Aorta (tissue), 5 donors: ENCODE results near the gene ZNF516. TPM values are rescaled to one million over a fixed set of nuclear protein-coding genes. Genes with fewer than 3 reads are reported as not detected.

ENCODE experiments used
- ATAC-seq: fragments of 200-7000 bp; cut with Tn5 transposase; one replicate; pipeline ENCODE4 v1.9.1; 2022; ENCODE audit warnings: moderate library complexity; ENCODE audit not compliant: low FRiP score
- DNase-seq, 2 donors: peaks; one replicate each; pipeline ENCODE4 v3.0.0-alpha.2; 2020
- H3K27ac ChIP-seq, 2 donors: one replicate each; pipeline ENCODE4 v1.5.1; 2013; ENCODE audit warnings: low read length in 2 of 2, mild to moderate bottlenecking in 2 of 2, moderate library complexity in 2 of 2, control low read depth in 1 of 2, inconsistent platforms in 1 of 2, low read depth in 1 of 2
- H3K27me3 ChIP-seq, 2 donors: one replicate each; pipeline ENCODE4 v1.6.1; 2013; ENCODE audit warnings: control low read depth in 1 of 2, low read length in 1 of 2, mild to moderate bottlenecking in 1 of 2, moderate library complexity in 1 of 2; ENCODE audit not compliant: insufficient read depth in 2 of 2, control insufficient read depth in 1 of 2
- H3K36me3 ChIP-seq, 2 donors: one replicate each; pipeline ENCODE4 v1.6.1; 2013; ENCODE audit warnings: control low read depth in 1 of 2, low read length in 1 of 2, mild to moderate bottlenecking in 1 of 2; ENCODE audit not compliant: insufficient read depth in 2 of 2, control insufficient read depth in 1 of 2
- H3K4me1 ChIP-seq, 2 donors: one replicate each; pipeline ENCODE4 v1.6.1; 2013; ENCODE audit warnings: low read length in 2 of 2, control low read depth in 1 of 2, mild to moderate bottlenecking in 1 of 2, moderate library complexity in 1 of 2; ENCODE audit not compliant: insufficient read depth in 2 of 2, control insufficient read depth in 1 of 2
- H3K4me3 ChIP-seq, 2 donors: one replicate each; pipeline ENCODE4 v1.5.1; 2013; ENCODE audit warnings: low read length in 2 of 2, control low read depth in 1 of 2, mild to moderate bottlenecking in 1 of 2
- H3K9me3 ChIP-seq: one replicate; pipeline ENCODE4 v1.6.1; 2013; ENCODE audit warnings: mild to moderate bottlenecking, low read length; ENCODE audit not compliant: control insufficient read depth
- WGBS, 2 donors: extraction: QIAGEN DNeasy Blood & Tissue Kit; methylation state at CpG; one replicate each; pipeline ENCODE4 v1.1.7; 2013; 5-methylcytosine and 5-hydroxymethylcytosine counted together
- intact Hi-C, 2 donors: fragments of 100-400 bp; cut with DNase I; formaldehyde crosslinking; loops; one replicate each; pipeline versions ENCODE4 v1.14.2 to v1.15.0; 2022
- polyA plus RNA-seq, 2 donors: library from polyadenylated mRNA; stranded (reverse); fragments of 200-250 nt; gene quantifications; one replicate each; pipeline ENCODE4 v1.2.3, GENCODE V29; 2013
- total RNA-seq, 2 donors: library from RNA; stranded (reverse); fragmentation: NEBNext Ultra II Directional; extraction: Animal tissue kit (Norgen Biotek cat#: 25700); gene quantifications; one replicate each; pipeline ENCODE4 v1.2.1, GENCODE V29; 2021
- donor health status: healthy with polysubstance abuse.
- donor health status: Bipolar disorder and iron deficiency.
- donor health status: DM: no; HTN: no; CAD: no.
- donor health status: DM: no; HTN: no; CAD: no.
- donor health status: DM: yes; HTN: yes; CAD: no.

Gene ZNF516
- total and polyA plus RNA-seq, 4 donors: 2.0 to 55.6 (median 17.1) TPM

GRCh38 chr18:76408480-76409067, 86.5 kb downstream of the ZNF516 start:
- intact Hi-C loops: loop anchor here in 1 of 2 donors (10.0 kb wide), 1 partner anchor 206 kb away; no protein-coding TSS in a partner anchor
- Histone ChIP-seq H3K4me3 (no peak overlapping the region), H3K4me1 (no peaks in the 10 kb centered on the region), H3K9me3 (no peaks in the 10 kb centered on the region), H3K36me3 (no peaks in the 10 kb centered on the region), H3K27ac (no peak overlapping the region), H3K27me3 (no peaks in the 10 kb centered on the region)
- 85 to 86% methylated on average over 15 of the region's 15 CpGs for WGBS, 2 donors
- ATAC-seq (no peak), DNase-seq (no peak)

- intact Hi-C loops: loop anchor here in 1 of 2 donors (10.0 kb wide), 1 partner anchor 207 kb away; no protein-coding TSS in a partner anchor
- ATAC-seq (no peak), DNase-seq (no peak)
- Histone ChIP-seq H3K4me3 (no peak overlapping the region), H3K27ac (no peak overlapping the region), H3K4me1 (no peaks in the 10 kb centered on the region), H3K9me3 (no peaks in the 10 kb centered on the region), H3K36me3 (no peaks in the 10 kb centered on the region), H3K27me3 (no peaks in the 10 kb centered on the region)
- WGBS, 2 donors: 89 to 90% methylated on average over 11 of the region's 11 CpGs
Observed at GRCh38 chr18:76407681-76408080, 87.4 kb downstream of the ZNF516 start.

- H3K27me3 ChIP-seq: no peaks in the 10 kb centered on the region
- H3K27ac ChIP-seq: no peak overlapping the region
- H3K36me3 ChIP-seq: no peaks in the 10 kb centered on the region
- H3K9me3 ChIP-seq: no peaks in the 10 kb centered on the region
- no peaks in the 10 kb centered on the region for H3K4me1 ChIP-seq
- ATAC-seq (no peak), DNase-seq (no peak)
- H3K4me3 ChIP-seq: no peak overlapping the region
- WGBS, 2 donors: 96 to 97% methylated on average over 14 of the region's 14 CpGs
- intact Hi-C loops: loop anchor here in 1 of 2 donors (10.0 kb wide), 1 partner anchor 208 kb away; no protein-coding TSS in a partner anchor
Observed at GRCh38 chr18:76406791-76407190, 88.3 kb downstream of the ZNF516 start.

- H3K4me1 ChIP-seq: no peaks in the 10 kb centered on the region
- intact Hi-C loops: loop anchor here in 1 of 2 donors (10.0 kb wide), 1 partner anchor 209 kb away; no protein-coding TSS in a partner anchor
- DNase-seq: peak in 1 of 2 donors; percentile 85
- no peak overlapping the region for H3K4me3 ChIP-seq
- no peaks in the 10 kb centered on the region for H3K36me3 ChIP-seq
- no peaks in the 10 kb centered on the region for H3K9me3 ChIP-seq
- no peaks in the 10 kb centered on the region for H3K27me3 ChIP-seq
- 81 to 84% methylated on average over 36 to 37 of the region's 37 CpGs for WGBS, 2 donors
- no peak for ATAC-seq
- H3K27ac ChIP-seq: no peak overlapping the region
Observed at GRCh38 chr18:76405681-76406356, 89.2 kb downstream of the ZNF516 start.

GRCh38 chr18:76405280-76405679, 89.8 kb downstream of the ZNF516 start:
- ATAC-seq (no peak), DNase-seq (no peak)
- no peaks in the 10 kb centered on the region for H3K9me3 ChIP-seq
- no peak overlapping the region for H3K4me3 ChIP-seq
- no peaks in the 10 kb centered on the region for H3K36me3 ChIP-seq
- H3K27ac ChIP-seq: no peak overlapping the region
- H3K4me1 ChIP-seq: no peaks in the 10 kb centered on the region
- intact Hi-C loops: loop anchor here in 1 of 2 donors (10.0 kb wide), 1 partner anchor 210 kb away; no protein-coding TSS in a partner anchor
- 89 to 90% methylated on average over 17 of the region's 17 CpGs for WGBS, 2 donors
- no peaks in the 10 kb centered on the region for H3K27me3 ChIP-seq

- DNase-seq (no peak), ATAC-seq (no peak)
- 93 to 95% methylated on average over 8 of the region's 8 CpGs for WGBS, 2 donors
- Histone ChIP-seq H3K36me3 (no peaks in the 10 kb centered on the region), H3K27ac (no peak overlapping the region), H3K4me1 (no peaks in the 10 kb centered on the region), H3K27me3 (no peaks in the 10 kb centered on the region), H3K9me3 (no peaks in the 10 kb centered on the region), H3K4me3 (no peak overlapping the region)
- intact Hi-C loops: loop anchor here in 1 of 2 donors (10.0 kb wide), 1 partner anchor 210 kb away; no protein-coding TSS in a partner anchor
Observed at GRCh38 chr18:76404345-76404831, 90.7 kb downstream of the ZNF516 start.

- no peak for DNase-seq
- Histone ChIP-seq H3K4me3 (no peak overlapping the region), H3K27ac (no peak overlapping the region), H3K27me3 (no peaks in the 10 kb centered on the region), H3K9me3 (no peaks in the 10 kb centered on the region), H3K4me1 (no peaks in the 10 kb centered on the region), H3K36me3 (no peaks in the 10 kb centered on the region)
- ATAC-seq: no peak
- intact Hi-C loops: loop anchor here in 1 of 2 donors (10.0 kb wide), 1 partner anchor 212 kb away; no protein-coding TSS in a partner anchor
- WGBS, 2 donors: 90 to 91% methylated on average over 43 of the region's 43 CpGs
Observed at GRCh38 chr18:76402026-76402990, 92.7 kb downstream of the ZNF516 start.

GRCh38 chr18:76401498-76401897, 93.5 kb downstream of the ZNF516 start:
- no peaks in the 10 kb centered on the region for H3K36me3 ChIP-seq
- DNase-seq: no peak
- no peak overlapping the region for H3K27ac ChIP-seq
- H3K27me3 ChIP-seq: no peaks in the 10 kb centered on the region
- H3K4me1 ChIP-seq: no peaks in the 10 kb centered on the region
- peak; percentile 72 for ATAC-seq
- H3K9me3 ChIP-seq: no peaks in the 10 kb centered on the region
- WGBS, 2 donors: 84 to 86% methylated on average over 25 of the region's 25 CpGs
- intact Hi-C loops: loop anchor here in 1 of 2 donors (10.0 kb wide), 1 partner anchor 213 kb away; no protein-coding TSS in a partner anchor
- H3K4me3 ChIP-seq: no peak overlapping the region
